Karpas-422 (cell line): Measurements from ENCODE around the gene WNT3A. TPM values are rescaled to one million over a fixed set of nuclear protein-coding genes. Genes with fewer than 3 reads are reported as not detected.
"Not testable (repeated sequence)": the region's sequence is repeated elsewhere in the genome, so short reads cannot be mapped to it uniquely, and the experiment has no call there.

Experiments
- DNase-seq: peaks from one replicate; pipeline ENCODE4 v3.0.0-alpha.2; 2015
- H2AFZ ChIP-seq: fragments of 200-600 bp; sonication (generic); 2 replicates; pipeline ENCODE4 v1.6.1; 2014; ENCODE audit warnings: antibody characterized with exemption, low read length, mixed read lengths
- H3K27ac ChIP-seq: fragments of 200-600 bp; sonication (generic); 2 replicates; pipeline ENCODE4 v1.5.1; 2014; ENCODE audit warnings: mild to moderate bottlenecking, low read length, moderate library complexity
- H3K27me3 ChIP-seq: fragments of 200-600 bp; sonication (generic); 2 replicates; pipeline ENCODE4 v1.6.1; 2014; ENCODE audit warnings: low read length, mixed read lengths
- H3K36me3 ChIP-seq: fragments of 200-600 bp; sonication (generic); 2 replicates; pipeline ENCODE4 v1.6.1; 2014; ENCODE audit warnings: low read length, mixed read lengths; ENCODE audit not compliant: insufficient read depth
- H3K4me1 ChIP-seq: fragments of 200-600 bp; sonication (generic); 2 replicates; pipeline ENCODE4 v1.6.1; 2014; ENCODE audit warnings: mild to moderate bottlenecking, low read length, mixed read lengths
- H3K4me2 ChIP-seq: fragments of 200-600 bp; sonication (generic); 2 replicates; pipeline ENCODE4 v1.6.1; 2014; ENCODE audit warnings: low read length, low read depth, mild to moderate bottlenecking; ENCODE audit not compliant: poor library complexity, severe bottlenecking
- H3K4me3 ChIP-seq: fragments of 200-600 bp; sonication (generic); 2 replicates; pipeline ENCODE4 v1.5.1; 2014; ENCODE audit warnings: mild to moderate bottlenecking, antibody characterized with exemption, low read length, mixed read lengths
- H3K79me2 ChIP-seq: fragments of 200-600 bp; sonication (generic); 2 replicates; pipeline ENCODE4 v1.6.1; 2014; ENCODE audit warnings: mild to moderate bottlenecking, low read length, mixed read lengths
- H3K9ac ChIP-seq: fragments of 200-600 bp; sonication (generic); 2 replicates; pipeline ENCODE4 v1.6.0; 2014; ENCODE audit warnings: low read length
- H3K9me2 ChIP-seq: fragments of 200-600 bp; sonication (generic), shearing (Covaris generic); replicated peaks from 2 replicates; pipeline ENCODE4 v1.6.0; 2014; ENCODE audit warnings: mild to moderate bottlenecking, low read length, moderate library complexity; ENCODE audit not compliant: insufficient read depth
- H3K9me3 ChIP-seq: fragments of 300-700, 200-600 bp; sonication (generic); 2 replicates; pipeline ENCODE4 v1.6.1; 2014; ENCODE audit warnings: low read length, mixed read lengths
- H4K20me1 ChIP-seq: fragments of 200-600 bp; sonication (generic); 2 replicates; pipeline ENCODE4 v1.6.1; 2014; ENCODE audit warnings: mild to moderate bottlenecking, antibody characterized with exemption, low read length, low read depth; ENCODE audit not compliant: insufficient read depth
- total RNA-seq: library from RNA; depleted of rRNA; stranded (reverse); fragments of >200 nt; shearing (Covaris generic); gene quantifications from 2 replicates; pipeline ENCODE4 v1.2.3, GENCODE V29; 2014; ENCODE audit warnings: low replicate concordance

WNT3A gene
- total RNA-seq, 1 experiment from 2014 or later = not detected

DNA sequence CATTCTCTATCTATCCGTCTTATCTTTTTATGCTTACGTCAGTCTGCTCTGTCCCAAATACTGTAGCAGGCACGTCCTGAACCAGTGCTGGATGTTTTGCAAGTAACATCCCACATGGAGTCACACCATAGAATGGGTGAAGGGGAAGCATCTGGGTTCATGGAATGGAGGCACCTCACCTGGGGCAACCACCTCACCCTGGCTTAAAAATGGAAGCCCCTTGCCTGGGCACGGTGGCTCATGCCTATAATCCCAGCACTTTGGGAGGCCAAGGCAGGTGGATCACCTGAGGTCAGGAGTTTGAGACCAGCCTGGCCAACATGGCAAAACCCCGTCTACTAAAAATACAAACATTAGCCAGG lies 12.9 kb downstream of the WNT3A start:
- H3K9ac ChIP-seq, H3K9me2 ChIP-seq, H3K9me3 ChIP-seq: not testable (repeated sequence)

DNA sequence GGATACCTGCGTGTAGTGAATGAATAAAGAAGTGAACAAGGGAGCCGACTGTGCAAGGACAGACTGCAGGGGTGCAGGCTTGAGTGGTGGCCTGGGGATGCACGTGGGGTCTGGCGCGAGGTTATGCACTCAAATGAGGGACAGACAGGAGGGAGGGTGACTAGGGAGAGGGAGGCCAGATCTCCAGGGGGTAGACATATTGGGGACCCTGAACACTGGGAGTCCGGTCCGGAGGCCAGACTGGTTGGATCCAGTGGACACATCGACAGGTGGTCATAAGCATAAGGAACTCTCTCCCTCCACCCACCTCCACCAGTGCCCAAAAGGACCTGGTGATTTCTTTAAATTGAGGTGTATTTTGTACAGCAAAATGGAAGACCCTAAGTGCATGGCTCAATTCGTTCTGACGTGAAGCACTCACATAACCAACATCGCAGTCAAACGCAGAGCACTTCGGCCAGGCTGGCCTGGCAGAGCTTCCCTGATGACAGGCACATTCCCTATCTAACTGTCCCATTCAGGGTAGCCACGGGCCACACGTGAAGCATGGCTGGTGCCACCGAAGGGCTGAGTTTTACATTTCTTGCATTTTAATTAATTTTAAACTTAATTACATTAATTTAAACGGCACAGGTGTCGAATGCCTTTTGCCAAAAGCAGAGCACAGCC lies 14.0 kb downstream of the WNT3A start:
- H3K27me3 ChIP-seq = no peaks in the 10 kb centered on the region
- H3K4me3 ChIP-seq = no peak overlapping the region
- no peaks in the 10 kb centered on the region for H4K20me1 ChIP-seq
- H3K9me3 ChIP-seq = no peaks in the 10 kb centered on the region
- H3K4me1 ChIP-seq = peaks cover 5% of the 10 kb centered on the region; the same call in 1 of the 2 replicates
- no peak overlapping the region for H3K27ac ChIP-seq
- no peaks in the 10 kb centered on the region for H3K36me3 ChIP-seq
- no peak for DNase-seq
- H3K79me2 ChIP-seq = no peaks in the 10 kb centered on the region
- H3K4me2 ChIP-seq = no peak overlapping the region
- H2AFZ ChIP-seq = no peak overlapping the region
- no peak overlapping the region for H3K9ac ChIP-seq
- no peaks in the 10 kb centered on the region for H3K9me2 ChIP-seq

More for the DNA sequence above, 12.9 kb downstream of the WNT3A start:
- H3K36me3 ChIP-seq, H2AFZ ChIP-seq, H3K4me3 ChIP-seq, H3K4me2 ChIP-seq, H3K4me1 ChIP-seq, H4K20me1 ChIP-seq, DNase-seq, H3K79me2 ChIP-seq, H3K27me3 ChIP-seq, H3K27ac ChIP-seq: not testable (repeated sequence)

DNA sequence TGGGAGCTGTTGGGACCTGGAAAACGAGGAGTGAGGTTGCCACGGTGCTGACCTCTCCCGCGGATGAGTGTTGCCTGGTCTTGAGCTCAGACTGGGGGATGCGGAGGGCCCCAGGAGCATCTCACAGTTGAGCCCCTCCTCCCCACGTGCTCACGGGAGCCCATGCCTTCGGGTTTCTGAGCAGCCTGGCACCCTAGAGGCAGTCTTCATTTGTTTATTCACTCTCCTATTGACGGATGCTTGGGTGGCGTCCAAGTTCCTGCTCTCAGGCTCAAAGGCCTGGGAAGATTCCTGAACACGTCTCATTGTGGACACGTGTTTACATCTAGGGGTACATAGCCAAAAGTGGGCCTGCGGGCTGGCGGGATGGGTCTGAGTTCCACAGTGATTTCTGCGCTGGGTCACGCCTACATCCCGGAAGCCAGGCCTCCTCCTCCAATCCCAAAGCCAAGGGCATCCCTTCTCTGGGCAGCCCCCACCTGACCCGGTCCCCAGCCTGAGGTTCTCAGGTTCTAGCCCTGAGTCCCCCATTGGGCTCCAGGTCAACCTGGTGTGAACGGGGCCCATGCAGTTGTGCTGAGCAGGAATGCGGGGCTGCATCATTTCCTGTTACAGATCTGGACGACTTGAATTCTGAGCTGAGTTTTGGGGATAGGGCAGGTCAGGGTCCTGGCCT lies 14.7 kb downstream of the WNT3A start:
- no peaks in the 10 kb centered on the region for H3K27me3 ChIP-seq
- H3K9me2 ChIP-seq = no peaks in the 10 kb centered on the region
- no peak for DNase-seq
- no peaks in the 10 kb centered on the region for H4K20me1 ChIP-seq
- H3K79me2 ChIP-seq = no peaks in the 10 kb centered on the region
- no peaks in the 10 kb centered on the region for H3K9me3 ChIP-seq
- no peak overlapping the region for H3K4me2 ChIP-seq
- H3K4me3 ChIP-seq = no peak overlapping the region
- H3K4me1 ChIP-seq = peaks cover 5% of the 10 kb centered on the region; the same call in 1 of the 2 replicates
- no peak overlapping the region for H2AFZ ChIP-seq
- H3K27ac ChIP-seq = no peak overlapping the region
- H3K36me3 ChIP-seq = no peaks in the 10 kb centered on the region
- H3K9ac ChIP-seq = no peak overlapping the region

DNA sequence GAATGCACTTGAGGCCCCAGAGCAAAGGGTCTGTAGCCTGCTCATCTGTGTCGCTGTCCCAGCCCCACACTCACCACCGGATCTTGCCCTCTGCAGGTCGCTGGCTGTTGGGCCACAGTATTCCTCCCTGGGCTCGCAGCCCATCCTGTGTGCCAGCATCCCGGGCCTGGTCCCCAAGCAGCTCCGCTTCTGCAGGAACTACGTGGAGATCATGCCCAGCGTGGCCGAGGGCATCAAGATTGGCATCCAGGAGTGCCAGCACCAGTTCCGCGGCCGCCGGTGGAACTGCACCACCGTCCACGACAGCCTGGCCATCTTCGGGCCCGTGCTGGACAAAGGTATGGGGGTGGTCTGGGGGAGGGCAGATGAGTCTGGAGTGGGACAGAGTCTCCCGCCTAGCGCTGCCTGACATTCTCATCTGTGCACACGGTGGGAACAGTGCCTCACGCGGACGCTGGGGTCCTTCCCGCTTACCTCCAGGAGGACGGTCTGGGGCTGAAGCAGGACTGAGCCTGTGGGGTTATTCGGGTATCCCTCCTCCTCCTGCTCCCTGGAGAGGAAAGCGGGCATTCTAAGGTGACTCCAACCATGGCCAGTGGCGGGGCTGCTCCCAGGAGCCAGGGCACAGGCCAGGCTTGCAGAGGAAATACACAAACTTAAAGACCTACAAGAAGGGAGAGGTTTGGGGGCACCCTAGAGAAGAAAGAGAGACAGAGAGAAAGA lies 15.9 kb downstream of the WNT3A start:
- no peaks in the 10 kb centered on the region for H4K20me1 ChIP-seq
- H3K27me3 ChIP-seq = no peaks in the 10 kb centered on the region
- H3K36me3 ChIP-seq = no peaks in the 10 kb centered on the region
- H3K9ac ChIP-seq = no peak overlapping the region
- no peaks in the 10 kb centered on the region for H3K9me2 ChIP-seq
- H3K27ac ChIP-seq = no peak overlapping the region
- no peak for DNase-seq
- peaks cover 5% of the 10 kb centered on the region; the same call in 1 of the 2 replicates for H3K4me1 ChIP-seq
- H3K4me2 ChIP-seq = no peak overlapping the region
- no peaks in the 10 kb centered on the region for H3K79me2 ChIP-seq
- no peak overlapping the region for H2AFZ ChIP-seq
- no peak overlapping the region for H3K4me3 ChIP-seq
- no peaks in the 10 kb centered on the region for H3K9me3 ChIP-seq

DNA sequence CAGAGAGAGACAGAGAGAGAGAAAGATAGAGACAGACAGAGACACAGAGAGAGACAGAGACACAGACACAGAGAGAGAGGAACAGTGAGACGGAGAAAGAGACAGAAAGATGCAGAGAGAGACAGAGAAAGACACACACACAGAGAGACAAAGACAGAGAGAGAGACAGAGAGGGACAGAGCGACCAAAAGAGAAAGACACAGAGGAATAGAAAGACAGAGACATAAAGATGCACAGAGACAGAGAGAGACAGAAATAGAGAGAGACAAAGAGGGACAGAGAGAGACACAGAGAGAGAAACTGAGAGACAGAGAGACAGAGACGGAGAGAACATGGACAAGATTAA lies 16.5 kb downstream of the WNT3A start:
- Histone ChIP-seq H3K9me2 (no peaks in the 10 kb centered on the region), H3K27me3 (no peaks in the 10 kb centered on the region), H3K36me3 (no peaks in the 10 kb centered on the region), H3K9me3 (no peaks in the 10 kb centered on the region), H2AFZ (no peak overlapping the region), H3K4me3 (no peak overlapping the region), H3K27ac (no peak overlapping the region), H3K9ac (no peak overlapping the region), H3K4me1 (peaks cover 5% of the 10 kb centered on the region; the same call in 1 of the 2 replicates), H4K20me1 (no peaks in the 10 kb centered on the region), H3K79me2 (no peaks in the 10 kb centered on the region), H3K4me2 (no peak overlapping the region)
- no peak for DNase-seq

DNA sequence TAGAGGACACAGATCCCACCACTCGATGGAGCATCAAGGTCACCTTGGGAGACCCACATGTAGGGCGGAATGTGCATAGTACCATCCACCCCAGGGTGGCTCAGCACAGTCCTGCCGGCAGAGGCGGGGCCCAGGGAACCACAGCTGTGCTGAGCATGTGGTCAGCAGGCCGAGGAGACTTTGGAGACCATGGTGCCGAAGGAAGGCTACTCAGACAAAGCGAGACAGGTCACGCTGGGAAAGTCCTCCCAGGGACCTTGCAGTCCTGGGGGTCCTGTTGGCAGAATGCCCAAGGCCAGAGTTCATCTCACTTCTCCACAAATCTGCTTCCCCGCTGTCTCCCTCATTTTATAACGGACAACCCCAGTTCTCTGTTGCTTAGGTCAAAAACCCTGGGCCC lies 22.5 kb downstream of the WNT3A start:
- no peaks in the 10 kb centered on the region for H4K20me1 ChIP-seq
- no peak overlapping the region for H2AFZ ChIP-seq
- no peaks in the 10 kb centered on the region for H3K9me2 ChIP-seq
- no peaks in the 10 kb centered on the region for H3K36me3 ChIP-seq
- H3K27me3 ChIP-seq = no peaks in the 10 kb centered on the region
- H3K9me3 ChIP-seq = no peaks in the 10 kb centered on the region
- H3K27ac ChIP-seq = no peak overlapping the region
- H3K9ac ChIP-seq = no peak overlapping the region
- no peak for DNase-seq
- H3K4me3 ChIP-seq = no peak overlapping the region
- H3K4me2 ChIP-seq = no peak overlapping the region
- no peaks in the 10 kb centered on the region for H3K4me1 ChIP-seq
- no peaks in the 10 kb centered on the region for H3K79me2 ChIP-seq

DNA sequence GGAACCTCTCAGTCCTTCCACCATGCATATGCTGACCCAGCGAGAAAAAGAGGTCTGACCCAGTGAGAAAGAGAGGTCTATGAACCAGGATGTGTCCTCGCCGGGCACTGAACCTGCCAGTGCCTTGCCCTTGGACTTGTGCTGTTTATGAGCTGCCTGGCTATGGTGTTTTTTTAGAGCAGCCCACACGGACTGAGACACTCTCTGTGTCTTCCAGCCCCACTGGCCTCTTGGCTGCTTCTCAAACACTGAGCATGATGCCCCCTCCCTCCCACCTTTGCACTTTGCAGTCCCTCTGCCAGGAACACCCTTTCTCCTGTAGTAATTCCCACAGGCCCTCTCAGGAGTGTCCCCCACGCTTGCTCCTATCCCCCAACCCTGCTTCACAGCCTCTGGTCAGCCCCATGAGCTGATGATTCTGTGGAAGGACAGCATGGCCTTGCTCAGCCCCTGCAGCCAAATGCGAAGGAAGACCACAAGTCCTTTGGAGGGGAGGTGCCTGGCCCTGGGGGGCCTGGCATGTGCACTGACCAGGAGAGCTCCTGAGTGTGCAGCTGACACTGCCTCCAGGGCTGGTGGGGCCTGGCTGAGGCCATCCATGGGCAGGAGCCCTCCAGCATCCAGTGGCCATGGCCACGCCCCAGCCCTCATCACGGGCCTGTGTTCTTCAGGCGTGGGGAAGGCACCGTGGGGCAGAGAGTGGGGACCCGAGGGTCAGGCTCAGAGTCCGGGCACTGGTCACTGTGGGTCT lies 23.8 kb downstream of the WNT3A start:
- H3K4me1 ChIP-seq = no peaks in the 10 kb centered on the region
- no peaks in the 10 kb centered on the region for H3K36me3 ChIP-seq
- no peak overlapping the region for H2AFZ ChIP-seq
- H3K79me2 ChIP-seq = no peaks in the 10 kb centered on the region
- no peaks in the 10 kb centered on the region for H3K27me3 ChIP-seq
- H4K20me1 ChIP-seq = no peaks in the 10 kb centered on the region
- no peaks in the 10 kb centered on the region for H3K9me2 ChIP-seq
- no peak overlapping the region for H3K4me2 ChIP-seq
- no peak overlapping the region for H3K9ac ChIP-seq
- H3K27ac ChIP-seq = no peak overlapping the region
- H3K9me3 ChIP-seq = no peaks in the 10 kb centered on the region
- DNase-seq = no peak
- H3K4me3 ChIP-seq = no peak overlapping the region
